NCI-H2081 (cell line): Measurements from ENCODE around the gene LCE3E.
"Not testable (repeated sequence)": the region's sequence is repeated elsewhere in the genome, so short reads cannot be mapped to it uniquely, and the experiment has no call there.

Experiments
- DNase-seq, 2 experiments: peaks; one replicate each; lab custom pipeline; 2025; lab: John Stamatoyannopoulos, UW

LCE3E gene

GRCh38 chr1:152566681-152567080 lies at the start of gene LCE3E:
Gene LCE3E, minus strand, starts transcription at chr1:152566780. Its CDS starts 572 bp downstream, at chr1:152566208.
- no peak for DNase-seq

GRCh38 chr1:152613511-152613910 lies 46.9 kb upstream of the LCE3E start, which contains the start of gene LCE3B:
Gene LCE3B, plus strand, starts transcription at chr1:152613811. Its CDS starts 0 bp downstream, at chr1:152613811.
- no peak for DNase-seq

- DNase-seq = no peak
Measured at GRCh38 chr1:152599934-152600333, 33.4 kb upstream of the LCE3E start, which contains the start of gene LCE3C. Gene LCE3C, plus strand, starts transcription at chr1:152600234. Its CDS starts 498 bp downstream, at chr1:152600732.

GRCh38 chr1:152596986-152597385 lies 30.4 kb upstream of the LCE3E start:
- no peak for DNase-seq

- no peak for DNase-seq
Measured at GRCh38 chr1:152585586-152585985, 19.0 kb upstream of the LCE3E start.

GRCh38 chr1:152582647-152583046 lies 16.1 kb upstream of the LCE3E start:
- DNase-seq = no peak

- DNase-seq = no peak
Measured at GRCh38 chr1:152580433-152580832, 13.9 kb upstream of the LCE3E start, which contains the start of gene LCE3D. Gene LCE3D, minus strand, starts transcription at chr1:152580516. Its CDS starts 580 bp downstream, at chr1:152579936.

- not testable (repeated sequence) for DNase-seq
Measured at GRCh38 chr1:152579526-152579925, 12.9 kb upstream of the LCE3E start.

GRCh38 chr1:152577168-152577567 lies 10.6 kb upstream of the LCE3E start:
- no peak for DNase-seq

GRCh38 chr1:152565535-152566215 lies 905 bp downstream of the LCE3E start:
- no peak for DNase-seq

GRCh38 chr1:152565115-152565514 lies 1.5 kb downstream of the LCE3E start:
- no peak for DNase-seq

- not testable (repeated sequence) for DNase-seq
Measured at GRCh38 chr1:152548358-152548757, 18.2 kb downstream of the LCE3E start.

GRCh38 chr1:152546704-152547103 lies 19.9 kb downstream of the LCE3E start:
- no peak for DNase-seq

- DNase-seq = no peak
Measured at GRCh38 chr1:152543820-152544219, 22.8 kb downstream of the LCE3E start.

GRCh38 chr1:152539901-152540300 lies 26.7 kb downstream of the LCE3E start:
- DNase-seq = no peak

- no peak for DNase-seq
Measured at GRCh38 chr1:152537496-152537895, 29.1 kb downstream of the LCE3E start.

GRCh38 chr1:152535774-152536173 lies 30.8 kb downstream of the LCE3E start:
- no peak for DNase-seq

- DNase-seq = peak; percentile 19 to 20
Measured at GRCh38 chr1:152533327-152533938, 33.1 kb downstream of the LCE3E start.

GRCh38 chr1:152525080-152525641 lies 41.4 kb downstream of the LCE3E start:
- no peak for DNase-seq

- DNase-seq = no peak
Measured at GRCh38 chr1:152520561-152521090, 46.0 kb downstream of the LCE3E start.

GRCh38 chr1:152519851-152520250 lies 46.7 kb downstream of the LCE3E start:
- DNase-seq = no peak

- DNase-seq = no peak
Measured at GRCh38 chr1:152517237-152517811, 49.3 kb downstream of the LCE3E start.
